ENCODE measurements around the gene CYSRT1. TPM values are rescaled to one million over a fixed set of nuclear protein-coding genes. Genes with fewer than 3 reads are reported as not detected.

Gene CYSRT1
- total RNA-seq, 1 experiment from 2014 or later, result 1.7 TPM

DNA sequence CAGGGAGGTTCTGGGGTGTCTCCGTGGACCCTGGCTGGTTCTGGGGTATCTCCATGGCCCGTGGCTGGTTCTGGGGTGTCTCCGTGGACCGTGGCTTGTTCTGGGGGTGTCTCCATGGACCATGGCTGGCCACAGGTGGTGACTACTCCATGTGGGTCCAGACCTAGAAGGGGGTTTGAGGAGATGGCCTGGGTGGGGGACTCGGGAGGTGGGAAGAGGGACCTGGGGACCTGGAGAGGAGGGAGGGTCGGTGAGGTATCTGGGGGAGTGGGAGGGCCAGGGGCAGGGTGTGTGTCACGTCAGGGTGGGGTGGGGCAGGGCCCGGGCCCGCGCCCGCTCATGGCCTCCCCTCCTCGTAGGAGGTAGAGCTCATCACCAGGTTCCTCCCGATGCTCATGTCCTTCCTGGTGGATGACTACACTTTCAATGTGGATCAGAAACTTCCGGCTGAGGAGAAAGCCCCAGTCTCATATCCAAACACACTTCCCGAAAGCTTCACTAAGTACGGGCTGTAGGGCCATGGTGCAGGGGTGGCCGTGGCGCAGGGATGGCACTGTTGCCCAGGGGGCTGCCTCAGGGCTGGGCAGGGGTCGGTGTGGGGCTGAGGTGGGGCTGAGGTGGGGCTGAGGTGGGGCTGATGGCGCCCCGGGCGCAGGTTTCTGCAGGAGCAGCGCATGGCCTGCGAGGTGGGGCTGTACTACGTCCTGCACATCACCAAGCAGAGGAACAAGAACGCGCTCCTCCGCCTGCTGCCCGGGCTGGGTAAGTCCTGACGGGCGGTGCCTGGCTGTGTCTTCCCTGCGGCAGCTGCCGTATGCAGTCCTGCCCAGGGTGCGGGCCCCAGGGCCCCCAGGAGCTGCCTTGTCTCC is 41.8 kb downstream of the CYSRT1 start:
- H3K27ac Mint-ChIP-seq (ENCODE audit: unreplicated experiment), result no peak overlapping the region
- intact Hi-C loops (cut with micrococcal nuclease; ENCODE audit: unreplicated experiment), result no loop called here
- ChIA-PET POLR2A (no interaction called here), CTCF (interaction anchor here (0.7 kb wide), 1 partner anchor 268 kb away, joined by 8 read pairs; no protein-coding TSS in a partner anchor)
- Histone ChIP-seq H3K27me3 (replicated peaks; ENCODE audit: control insufficient read depth, insufficient read depth, low read length) (no peaks in the 10 kb centered on the region), H3K4me3 (ENCODE audit: low read depth, low read length) (no peak overlapping the region), H3K36me3 (ENCODE audit: control insufficient read depth, insufficient read depth, low read length) (peaks cover 3% of the 10 kb centered on the region), H3K9me3 (no peaks in the 10 kb centered on the region), H3K4me1 (no peaks in the 10 kb centered on the region)
- H3K27me3 Mint-ChIP-seq (ENCODE audit: insufficient read depth, unreplicated experiment), result no peaks in the 10 kb centered on the region
- H3K9me3 Mint-ChIP-seq (ENCODE audit: unreplicated experiment), result no peaks in the 10 kb centered on the region
- no peak for DNase-seq
- BruUV-seq (replicated peaks), result no TSS peak
- H3K4me3 Mint-ChIP-seq (ENCODE audit: unreplicated experiment), result no peak overlapping the region
- peaks cover 78% of the 10 kb centered on the region for H3K36me3 Mint-ChIP-seq (ENCODE audit: insufficient read depth, unreplicated experiment)
- no peak for TF ChIP-seq CTCF (IDR thresholded peaks at IDR 0.05; ENCODE audit: insufficient read depth in 1 of 2, low read depth in 1 of 2, low read length in 1 of 2, severe bottlenecking in 1 of 2, unreplicated experiment in 1 of 2)
- H3K4me1 Mint-ChIP-seq (ENCODE audit: low read depth, unreplicated experiment), result no peaks in the 10 kb centered on the region

DNA sequence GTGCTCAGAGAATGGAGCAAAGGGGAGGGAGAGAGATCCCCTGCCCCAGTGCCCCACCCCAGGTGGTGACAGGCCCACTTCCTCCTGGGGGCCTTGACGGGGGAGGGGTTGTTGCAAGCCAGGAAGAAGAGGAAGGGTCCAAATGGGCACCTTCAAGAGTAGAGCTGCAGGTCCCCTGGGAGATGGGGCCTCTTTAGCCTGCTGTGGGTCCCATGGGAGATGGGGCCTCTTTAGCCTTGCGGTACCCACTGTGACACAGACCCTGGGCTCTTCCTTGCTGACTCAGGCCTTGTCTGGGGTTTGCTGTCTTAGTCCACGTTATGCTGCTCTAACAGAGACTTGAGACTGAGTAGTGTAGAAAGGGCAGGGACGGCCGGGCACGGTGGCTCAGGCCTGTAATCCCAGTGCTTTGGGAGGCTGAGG is 43.0 kb downstream of the CYSRT1 start:
- Mint-ChIP-seq H3K9me3 (ENCODE audit: unreplicated experiment) (no peaks in the 10 kb centered on the region), H3K4me3 (ENCODE audit: unreplicated experiment) (no peak overlapping the region), H3K27ac (ENCODE audit: unreplicated experiment) (no peak overlapping the region), H3K36me3 (ENCODE audit: insufficient read depth, unreplicated experiment) (peaks cover 75% of the 10 kb centered on the region), H3K27me3 (ENCODE audit: insufficient read depth, unreplicated experiment) (no peaks in the 10 kb centered on the region), H3K4me1 (ENCODE audit: low read depth, unreplicated experiment) (no peaks in the 10 kb centered on the region)
- Histone ChIP-seq H3K27me3 (replicated peaks; ENCODE audit: control insufficient read depth, insufficient read depth, low read length) (no peaks in the 10 kb centered on the region), H3K9me3 (no peaks in the 10 kb centered on the region), H3K4me1 (no peaks in the 10 kb centered on the region), H3K36me3 (ENCODE audit: control insufficient read depth, insufficient read depth, low read length) (peaks cover 3% of the 10 kb centered on the region), H3K4me3 (ENCODE audit: low read depth, low read length) (no peak overlapping the region)
- ChIA-PET POLR2A (no interaction called here), CTCF (interaction anchor here (0.7 kb wide), 1 partner anchor 267 kb away, joined by 8 read pairs; no protein-coding TSS in a partner anchor)
- intact Hi-C loops (cut with micrococcal nuclease; ENCODE audit: unreplicated experiment), result no loop called here
- no TSS peak for BruUV-seq (replicated peaks)
- no peak for DNase-seq
- no peak for TF ChIP-seq CTCF (IDR thresholded peaks at IDR 0.05; ENCODE audit: insufficient read depth in 1 of 2, low read depth in 1 of 2, low read length in 1 of 2, severe bottlenecking in 1 of 2, unreplicated experiment in 1 of 2)

- Histone ChIP-seq H3K4me1 (no peaks in the 10 kb centered on the region), H3K36me3 (ENCODE audit: control insufficient read depth, insufficient read depth, low read length) (peaks cover 3% of the 10 kb centered on the region), H3K27me3 (replicated peaks; ENCODE audit: control insufficient read depth, insufficient read depth, low read length) (no peaks in the 10 kb centered on the region), H3K4me3 (ENCODE audit: low read depth, low read length) (no peak overlapping the region), H3K9me3 (no peaks in the 10 kb centered on the region)
- no peak overlapping the region for H3K27ac Mint-ChIP-seq (ENCODE audit: unreplicated experiment)
- no peak overlapping the region for H3K4me3 Mint-ChIP-seq (ENCODE audit: unreplicated experiment)
- TF ChIP-seq CTCF (IDR thresholded peaks at IDR 0.05; ENCODE audit: insufficient read depth in 1 of 2, low read depth in 1 of 2, low read length in 1 of 2, severe bottlenecking in 1 of 2, unreplicated experiment in 1 of 2), result no peak
- POLR2A ChIA-PET, result no interaction called here
- no TSS peak for BruUV-seq (replicated peaks)
- peaks cover 77% of the 10 kb centered on the region for H3K36me3 Mint-ChIP-seq (ENCODE audit: insufficient read depth, unreplicated experiment)
- no peaks in the 10 kb centered on the region for H3K27me3 Mint-ChIP-seq (ENCODE audit: insufficient read depth, unreplicated experiment)
- intact Hi-C loops (cut with micrococcal nuclease; ENCODE audit: unreplicated experiment), result no loop called here
- no peaks in the 10 kb centered on the region for H3K9me3 Mint-ChIP-seq (ENCODE audit: unreplicated experiment)
- CTCF ChIA-PET, result interaction anchor here (0.6 kb wide), 1 partner anchor 16 kb away, joined by 3 read pairs; no protein-coding TSS in a partner anchor
- DNase-seq, result no peak
- H3K4me1 Mint-ChIP-seq (ENCODE audit: low read depth, unreplicated experiment), result no peaks in the 10 kb centered on the region
Observed at GRCh38 chr9:137268538-137269201, 43.7 kb downstream of the CYSRT1 start.
